ENCODE measurements around the gene PTPRM. TPM values are rescaled to one million over a fixed set of nuclear protein-coding genes. Genes with fewer than 3 reads are reported as not detected.

Gene PTPRM
- total RNA-seq, 1 donor from 2014 or later: 13.9 TPM

DNA sequence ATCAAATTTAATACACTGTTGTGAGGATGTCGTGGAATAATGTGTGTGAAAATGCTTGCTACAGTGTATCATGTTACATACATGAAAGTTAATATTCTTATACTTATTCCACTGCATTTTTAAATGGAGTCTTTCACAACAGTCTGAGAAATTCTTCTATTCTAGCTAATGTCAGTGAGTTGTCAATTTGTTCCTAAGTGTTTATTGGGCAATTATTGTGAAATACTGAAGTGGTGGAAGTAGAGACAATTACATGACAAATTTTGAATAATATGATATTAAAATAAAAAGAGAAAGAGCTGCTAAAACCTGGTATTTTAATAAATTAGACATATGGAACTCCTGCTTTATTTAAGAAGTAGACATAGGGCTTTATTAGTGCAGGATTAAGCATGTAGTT lies 176.1 kb downstream of the PTPRM start:
- peaks cover 19% of the 10 kb centered on the region for H3K4me1 Mint-ChIP-seq
- Histone ChIP-seq H3K27me3 (no peaks in the 10 kb centered on the region), H3K36me3 (no peaks in the 10 kb centered on the region), H4K20me1 (ENCODE audit: low read depth) (no peaks in the 10 kb centered on the region), H3K4me2 (no peak overlapping the region), H3K4me1 (peaks cover 12% of the 10 kb centered on the region), H3F3A (ENCODE audit: low read depth) (no peaks in the 10 kb centered on the region), H3K9ac (no peak overlapping the region), H3K27ac (no peak overlapping the region), H3K79me2 (ENCODE audit: low read depth) (no peaks in the 10 kb centered on the region), H3K9me3 (ENCODE audit: low read depth) (peaks cover 6% of the 10 kb centered on the region), H2AFZ (replicated peaks) (no peak overlapping the region), H3K4me3 (no peak overlapping the region)
- no peak for DNase-seq (ENCODE audit: low spot score)
- H3K27ac Mint-ChIP-seq: no peak overlapping the region
- no peaks in the 10 kb centered on the region for H3K27me3 Mint-ChIP-seq (ENCODE audit: insufficient read depth, low read depth)
- peaks cover 9% of the 10 kb centered on the region for H3K36me3 Mint-ChIP-seq
- H3K9me3 Mint-ChIP-seq: peaks cover 18% of the 10 kb centered on the region
- no peak for TF ChIP-seq EZH2phosphoT487 (IDR thresholded peaks at IDR 0.05)
- TF ChIP-seq, protein P1, sequence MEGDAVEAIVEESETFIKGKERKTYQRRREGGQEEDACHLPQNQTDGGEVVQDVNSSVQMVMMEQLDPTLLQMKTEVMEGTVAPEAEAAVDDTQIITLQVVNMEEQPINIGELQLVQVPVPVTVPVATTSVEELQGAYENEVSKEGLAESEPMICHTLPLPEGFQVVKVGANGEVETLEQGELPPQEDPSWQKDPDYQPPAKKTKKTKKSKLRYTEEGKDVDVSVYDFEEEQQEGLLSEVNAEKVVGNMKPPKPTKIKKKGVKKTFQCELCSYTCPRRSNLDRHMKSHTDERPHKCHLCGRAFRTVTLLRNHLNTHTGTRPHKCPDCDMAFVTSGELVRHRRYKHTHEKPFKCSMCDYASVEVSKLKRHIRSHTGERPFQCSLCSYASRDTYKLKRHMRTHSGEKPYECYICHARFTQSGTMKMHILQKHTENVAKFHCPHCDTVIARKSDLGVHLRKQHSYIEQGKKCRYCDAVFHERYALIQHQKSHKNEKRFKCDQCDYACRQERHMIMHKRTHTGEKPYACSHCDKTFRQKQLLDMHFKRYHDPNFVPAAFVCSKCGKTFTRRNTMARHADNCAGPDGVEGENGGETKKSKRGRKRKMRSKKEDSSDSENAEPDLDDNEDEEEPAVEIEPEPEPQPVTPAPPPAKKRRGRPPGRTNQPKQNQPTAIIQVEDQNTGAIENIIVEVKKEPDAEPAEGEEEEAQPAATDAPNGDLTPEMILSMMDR (IDR thresholded peaks at IDR 0.05): no peak
- TF ChIP-seq EZH2 (IDR thresholded peaks at IDR 0.05): no peak
- H3K4me3 Mint-ChIP-seq: no peak overlapping the region

DNA sequence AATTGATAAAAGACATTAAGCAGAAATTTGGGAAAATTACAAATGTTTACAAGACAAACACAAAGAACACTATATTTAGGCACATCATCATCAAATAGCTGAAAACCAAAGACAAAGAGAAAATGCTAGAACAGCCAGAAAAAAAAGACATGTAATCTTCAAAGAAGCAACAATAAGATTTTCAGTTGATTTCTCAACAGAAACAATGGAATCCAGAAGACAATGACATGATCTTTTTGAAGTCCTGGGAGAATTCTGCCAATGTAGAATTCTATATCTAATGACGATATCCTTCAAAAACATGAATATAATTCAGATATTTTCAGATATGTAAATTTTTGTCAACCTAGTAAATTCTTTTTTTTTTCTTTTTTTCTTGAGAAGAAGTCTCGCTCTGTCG lies 179.0 kb downstream of the PTPRM start:
- Mint-ChIP-seq H3K27me3 (ENCODE audit: insufficient read depth, low read depth) (no peaks in the 10 kb centered on the region), H3K9me3 (peaks cover 18% of the 10 kb centered on the region), H3K36me3 (peaks cover 9% of the 10 kb centered on the region), H3K4me3 (no peak overlapping the region), H3K4me1 (peaks cover 31% of the 10 kb centered on the region), H3K27ac (no peak overlapping the region)
- H3K4me2 ChIP-seq: no peak overlapping the region
- H3K27ac ChIP-seq: no peak overlapping the region
- no peaks in the 10 kb centered on the region for H3K27me3 ChIP-seq
- H2AFZ ChIP-seq (replicated peaks): no peak overlapping the region
- no peaks in the 10 kb centered on the region for H3K79me2 ChIP-seq (ENCODE audit: low read depth)
- peaks cover 6% of the 10 kb centered on the region for H3K9me3 ChIP-seq (ENCODE audit: low read depth)
- TF ChIP-seq EZH2phosphoT487 (IDR thresholded peaks at IDR 0.05) (no peak), EZH2 (IDR thresholded peaks at IDR 0.05) (no peak)
- TF ChIP-seq, protein P1 (IDR thresholded peaks at IDR 0.05): no peak
- no peak overlapping the region for H3K4me3 ChIP-seq
- peaks cover 31% of the 10 kb centered on the region for H3K4me1 ChIP-seq
- no peak overlapping the region for H3K9ac ChIP-seq
- no peaks in the 10 kb centered on the region for H4K20me1 ChIP-seq (ENCODE audit: low read depth)
- no peaks in the 10 kb centered on the region for H3K36me3 ChIP-seq
- DNase-seq (ENCODE audit: low spot score): no peak
- no peaks in the 10 kb centered on the region for H3F3A ChIP-seq (ENCODE audit: low read depth)

DNA sequence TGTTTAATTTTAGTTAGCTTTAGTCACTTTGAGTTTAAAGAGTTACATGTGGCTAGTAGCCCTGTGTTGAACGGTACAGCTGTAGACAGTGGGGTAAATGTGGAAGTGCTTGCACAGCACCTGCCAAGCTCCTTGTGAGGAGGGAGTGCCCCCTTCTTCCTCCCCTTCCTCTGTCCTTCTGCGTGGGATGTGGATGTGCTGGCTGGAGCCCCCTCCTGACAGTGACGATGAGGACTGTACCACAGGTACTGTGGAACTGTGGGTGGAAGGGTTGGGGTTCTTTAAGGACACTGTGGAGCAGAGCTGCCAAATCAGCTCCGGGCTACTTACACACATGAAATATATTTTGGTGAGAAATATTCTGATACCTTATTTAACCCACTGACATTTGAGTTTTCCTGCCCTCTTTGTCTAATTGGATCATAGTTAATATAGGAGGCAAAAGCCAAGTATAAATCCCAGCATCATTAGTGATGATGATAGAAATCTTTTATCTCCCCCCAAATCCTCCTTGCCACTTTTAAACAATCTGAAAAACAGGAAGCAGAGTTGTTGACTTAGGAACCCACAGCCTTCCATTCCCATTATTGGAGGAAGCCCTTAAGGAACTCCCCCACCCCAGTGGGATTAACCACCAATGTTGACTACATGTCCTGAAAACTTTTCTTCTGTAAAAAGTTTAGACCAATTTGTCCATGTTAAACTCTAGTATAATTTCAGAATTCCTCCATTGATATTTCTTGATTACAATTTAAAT lies 181.3 kb downstream of the PTPRM start:
- Histone ChIP-seq H3K36me3 (no peaks in the 10 kb centered on the region), H3K27ac (no peak overlapping the region), H3K4me2 (no peak overlapping the region), H4K20me1 (ENCODE audit: low read depth) (no peaks in the 10 kb centered on the region), H3K9ac (no peak overlapping the region), H3K4me3 (no peak overlapping the region), H3K79me2 (ENCODE audit: low read depth) (no peaks in the 10 kb centered on the region), H2AFZ (replicated peaks) (no peak overlapping the region), H3K9me3 (ENCODE audit: low read depth) (peaks cover 6% of the 10 kb centered on the region), H3K4me1 (peaks cover 22% of the 10 kb centered on the region), H3K27me3 (no peaks in the 10 kb centered on the region), H3F3A (ENCODE audit: low read depth) (no peaks in the 10 kb centered on the region)
- H3K4me1 Mint-ChIP-seq: peaks cover 26% of the 10 kb centered on the region
- peaks cover 9% of the 10 kb centered on the region for H3K36me3 Mint-ChIP-seq
- no peak overlapping the region for H3K27ac Mint-ChIP-seq
- TF ChIP-seq EZH2 (IDR thresholded peaks at IDR 0.05) (no peak), EZH2phosphoT487 (IDR thresholded peaks at IDR 0.05) (no peak)
- TF ChIP-seq, protein P1 (IDR thresholded peaks at IDR 0.05): no peak
- no peak overlapping the region for H3K4me3 Mint-ChIP-seq
- no peak for DNase-seq (ENCODE audit: low spot score)
- no peaks in the 10 kb centered on the region for H3K27me3 Mint-ChIP-seq (ENCODE audit: insufficient read depth, low read depth)
- peaks cover 18% of the 10 kb centered on the region for H3K9me3 Mint-ChIP-seq

All from neural progenitor cell (in vitro differentiated cells).